Neural cell (in vitro differentiated cells): ENCODE measurements around the gene NPAS3. TPM values are rescaled to one million over a fixed set of nuclear protein-coding genes. Genes with fewer than 3 reads are reported as not detected.

ENCODE experiments used
- H2AFZ ChIP-seq: fragments of 200-600, 300-800 bp; sonication (generic), shearing (Covaris generic); 2 replicates; pipeline ENCODE4 v1.6.0; 2014; ENCODE audit warnings: low read depth, mild to moderate bottlenecking, antibody characterized with exemption, low read length, moderate library complexity
- H3F3A ChIP-seq: fragments of 200-600 bp; shearing (Covaris generic); 2 replicates; pipeline ENCODE4 v1.6.1; 2016; ENCODE audit warnings: mild to moderate bottlenecking, moderate library complexity, mixed read lengths, antibody characterized with exemption, low read length; ENCODE audit not compliant: insufficient read depth, poor library complexity, severe bottlenecking
- H3K27ac ChIP-seq: fragments of 200-600, 300-800 bp; sonication (generic), shearing (Covaris generic); 2 replicates; pipeline ENCODE4 v1.5.1; 2014; ENCODE audit warnings: mild to moderate bottlenecking, low read length, moderate library complexity
- H3K27me3 ChIP-seq: fragments of 300-800, 200-600 bp; sonication (generic), shearing (Covaris generic); 2 replicates; pipeline ENCODE4 v1.6.0; 2014; ENCODE audit warnings: mild to moderate bottlenecking, low read depth, low read length, moderate library complexity; ENCODE audit not compliant: insufficient read depth
- H3K36me3 ChIP-seq: fragments of 300-800, 200-600 bp; sonication (generic), shearing (Covaris generic); 2 replicates; pipeline ENCODE4 v1.5.1; 2014; ENCODE audit warnings: mild to moderate bottlenecking, antibody characterized with exemption, low read length, moderate library complexity; ENCODE audit not compliant: insufficient read depth
- H3K4me2 ChIP-seq: fragments of 300-800, 200-600 bp; sonication (generic), shearing (Covaris generic); 2 replicates; pipeline ENCODE4 v1.6.0; 2014; ENCODE audit warnings: mild to moderate bottlenecking, low read length
- H3K4me3 ChIP-seq: fragments of 300-800, 200-600 bp; sonication (generic), shearing (Covaris generic); 2 replicates; pipeline ENCODE4 v1.5.1; 2014; ENCODE audit warnings: mild to moderate bottlenecking, low read length, moderate library complexity
- H3K79me2 ChIP-seq: fragments of 200-600 bp; shearing (Covaris generic); replicated peaks from 2 replicates; pipeline ENCODE4 v1.6.0; 2014; ENCODE audit warnings: mild to moderate bottlenecking, low read length, moderate library complexity; ENCODE audit not compliant: insufficient read depth
- H3K9ac ChIP-seq: fragments of 300-800, 200-600 bp; sonication (generic), shearing (Covaris generic); 2 replicates; pipeline ENCODE4 v1.6.1; 2016; ENCODE audit warnings: mild to moderate bottlenecking, low read length, mixed read lengths
- H3K9me2 ChIP-seq: fragments of 200-600 bp; shearing (Covaris generic); 2 replicates; pipeline ENCODE4 v1.6.1; 2016; ENCODE audit warnings: mild to moderate bottlenecking, low read length, mixed read lengths; ENCODE audit not compliant: insufficient read depth
- H3K9me3 ChIP-seq: fragments of 200-600, 300-800 bp; sonication (generic), shearing (Covaris generic); 2 replicates; pipeline ENCODE4 v1.6.1; 2016; ENCODE audit warnings: mild to moderate bottlenecking, mixed run types, low read length, moderate library complexity, mixed read lengths
- H4K20me1 ChIP-seq: fragments of 200-600 bp; shearing (Covaris generic); 2 replicates; pipeline ENCODE4 v1.6.1; 2016; ENCODE audit warnings: mild to moderate bottlenecking, mixed run types; ENCODE audit not compliant: insufficient read depth
- EP300 ChIP-seq: fragments of 450-650 bp; conservative IDR thresholded peaks from 2 replicates; pipeline ENCODE4 v1.6.1; 2014; ENCODE audit warnings: antibody characterized with exemption, mild to moderate bottlenecking, moderate library complexity; ENCODE audit not compliant: poor library complexity, severe bottlenecking
- EZH2 ChIP-seq: fragments of 200-600, 300-800 bp; shearing (Covaris generic), sonication (generic); IDR thresholded peaks from 2 replicates; pipeline ENCODE4 v1.6.1; 2014; ENCODE audit warnings: antibody characterized with exemption, low read length, borderline replicate concordance, mild to moderate bottlenecking; ENCODE audit not compliant: insufficient read depth, poor library complexity, severe bottlenecking
- MXI1 ChIP-seq: fragments of 450-650 bp; conservative IDR thresholded peaks from 2 replicates; pipeline ENCODE4 v1.6.1; 2014; ENCODE audit warnings: antibody characterized with exemption, mild to moderate bottlenecking; ENCODE audit not compliant: poor library complexity, severe bottlenecking
- POLR2AphosphoS5 ChIP-seq: IDR thresholded peaks from 2 replicates; pipeline ENCODE4 v1.6.1; 2012
- RAD21 ChIP-seq: fragments of 450-650 bp; conservative IDR thresholded peaks from 2 replicates; pipeline ENCODE4 v1.6.1; 2014; ENCODE audit warnings: antibody characterized with exemption, mild to moderate bottlenecking, moderate library complexity
- SMC3 ChIP-seq: fragments of 450-650 bp; conservative IDR thresholded peaks from 2 replicates; pipeline ENCODE4 v1.6.1; 2014; ENCODE audit warnings: antibody characterized with exemption, mild to moderate bottlenecking, moderate library complexity; ENCODE audit not compliant: poor library complexity
- TAF1 ChIP-seq: IDR thresholded peaks from 2 replicates; pipeline ENCODE4 v1.6.1; 2012; ENCODE audit warnings: low read depth
- polyA plus RNA-seq: library from polyadenylated mRNA; depleted of rRNA; stranded (reverse); fragments of >200 nt; gene quantifications from 2 replicates; pipeline ENCODE4 v1.2.3, GENCODE V29; 2014
- TF ChIP-seq, protein P1 (sequence below): fragments of 450-650 bp; IDR thresholded peaks from 2 replicates; pipeline ENCODE4 v1.5.1; 2014; ENCODE audit warnings: antibody characterized with exemption, mild to moderate bottlenecking, moderate library complexity; ENCODE audit not compliant: poor library complexity, severe bottlenecking
- TF ChIP-seq, protein P2 (sequence below): IDR thresholded peaks from 2 replicates; pipeline ENCODE4 v1.6.1; 2012; ENCODE audit warnings: borderline replicate concordance

Gene NPAS3
- polyA plus RNA-seq, 1 donor from 2014 or later: 1.3 TPM

DNA sequence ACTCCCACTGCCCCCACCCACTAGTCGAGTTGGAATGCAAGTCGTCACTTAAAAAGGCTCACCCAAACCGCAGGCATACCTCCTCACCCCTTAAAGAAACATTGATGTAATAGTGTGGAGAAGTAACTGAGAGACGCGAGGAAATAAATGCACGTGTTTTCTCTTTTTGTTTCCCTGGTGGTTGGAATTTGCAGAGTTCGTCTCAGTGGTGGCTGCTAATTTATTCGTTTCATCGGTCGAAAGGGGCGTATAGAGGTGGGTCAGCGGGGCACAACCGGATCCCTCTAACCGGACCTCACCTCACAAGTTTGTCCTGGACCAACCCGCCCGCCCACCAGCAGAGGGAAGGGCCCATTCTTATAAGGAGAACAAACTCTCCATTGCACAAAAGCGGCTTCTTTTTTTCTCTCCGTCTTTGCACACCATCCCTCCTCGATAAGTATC lies 5.0 kb upstream of the NPAS3 start:
- Histone ChIP-seq H3K9ac (peak overlapping the region; percentile 25), H3K9me3 (no peaks in the 10 kb centered on the region), H3F3A (no peaks in the 10 kb centered on the region), H3K36me3 (no peaks in the 10 kb centered on the region), H2AFZ (peak overlapping the region; percentile 49), H3K27ac (no peak overlapping the region), H3K79me2 (peaks cover 20% of the 10 kb centered on the region), H4K20me1 (no peaks in the 10 kb centered on the region), H3K4me2 (peak overlapping the region; percentile 98), H3K4me3 (peak overlapping the region; percentile 84), H3K27me3 (peaks cover 64% of the 10 kb centered on the region), H3K9me2 (no peaks in the 10 kb centered on the region)
- TF ChIP-seq EZH2 (no peak), MXI1 (peak; percentile 49)
- TF ChIP-seq, protein P1, sequence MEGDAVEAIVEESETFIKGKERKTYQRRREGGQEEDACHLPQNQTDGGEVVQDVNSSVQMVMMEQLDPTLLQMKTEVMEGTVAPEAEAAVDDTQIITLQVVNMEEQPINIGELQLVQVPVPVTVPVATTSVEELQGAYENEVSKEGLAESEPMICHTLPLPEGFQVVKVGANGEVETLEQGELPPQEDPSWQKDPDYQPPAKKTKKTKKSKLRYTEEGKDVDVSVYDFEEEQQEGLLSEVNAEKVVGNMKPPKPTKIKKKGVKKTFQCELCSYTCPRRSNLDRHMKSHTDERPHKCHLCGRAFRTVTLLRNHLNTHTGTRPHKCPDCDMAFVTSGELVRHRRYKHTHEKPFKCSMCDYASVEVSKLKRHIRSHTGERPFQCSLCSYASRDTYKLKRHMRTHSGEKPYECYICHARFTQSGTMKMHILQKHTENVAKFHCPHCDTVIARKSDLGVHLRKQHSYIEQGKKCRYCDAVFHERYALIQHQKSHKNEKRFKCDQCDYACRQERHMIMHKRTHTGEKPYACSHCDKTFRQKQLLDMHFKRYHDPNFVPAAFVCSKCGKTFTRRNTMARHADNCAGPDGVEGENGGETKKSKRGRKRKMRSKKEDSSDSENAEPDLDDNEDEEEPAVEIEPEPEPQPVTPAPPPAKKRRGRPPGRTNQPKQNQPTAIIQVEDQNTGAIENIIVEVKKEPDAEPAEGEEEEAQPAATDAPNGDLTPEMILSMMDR: peak; percentile 23

DNA sequence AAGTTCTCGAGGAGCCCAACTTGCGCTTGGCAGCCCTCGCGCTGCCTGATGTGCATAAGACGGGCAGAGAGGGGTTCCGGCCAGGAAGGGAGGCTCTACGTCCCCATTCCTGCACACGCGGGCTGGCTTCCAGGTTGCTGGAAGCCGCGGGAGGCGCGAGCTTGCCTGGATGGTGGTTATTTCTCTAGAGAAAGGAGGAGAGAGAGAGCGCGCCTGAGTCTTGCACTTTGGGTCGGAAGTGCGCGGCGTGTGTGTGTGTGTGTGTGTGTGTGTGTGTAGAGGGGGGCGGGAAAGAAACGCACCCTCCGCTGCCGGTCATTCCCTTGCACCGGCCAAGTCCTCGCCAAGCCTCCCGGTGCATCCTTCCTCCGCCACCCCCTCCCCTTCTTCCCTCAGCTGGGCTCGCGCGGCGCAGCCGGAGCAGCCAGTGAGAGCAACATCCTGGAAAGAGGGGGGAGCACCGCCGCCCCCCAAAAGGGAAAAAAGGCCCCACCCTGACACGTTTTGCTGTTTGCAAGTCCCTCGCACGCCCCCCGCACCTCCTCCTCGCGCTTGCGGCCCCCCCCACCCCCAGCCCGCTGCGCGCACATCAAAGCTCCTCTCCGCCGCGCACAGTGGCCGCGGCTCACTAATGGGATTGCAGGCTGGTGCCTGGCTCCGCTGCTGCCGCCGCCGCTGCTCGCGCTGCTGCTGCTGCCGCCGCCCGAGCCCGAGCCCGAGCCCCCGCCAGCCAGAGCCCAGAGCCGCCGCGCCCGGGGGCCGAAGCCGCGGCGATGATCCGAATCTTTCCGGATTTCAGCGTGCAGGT lies 4.4 kb upstream of the NPAS3 start:
- H3K27ac ChIP-seq: no peak overlapping the region
- H3K4me2 ChIP-seq: peak overlapping the region; percentile 98
- H3K79me2 ChIP-seq: peaks cover 20% of the 10 kb centered on the region
- peak overlapping the region; percentile 84 for H3K4me3 ChIP-seq
- H3K9me3 ChIP-seq: no peaks in the 10 kb centered on the region
- H2AFZ ChIP-seq: peak overlapping the region; percentile 49
- TF ChIP-seq EP300 (no peak), EZH2 (no peak), SMC3 (peak; percentile 53), MXI1 (no peak), TAF1 (no peak), RAD21 (peak; percentile 40), POLR2AphosphoS5 (peak; percentile 15)
- TF ChIP-seq, protein P2, sequence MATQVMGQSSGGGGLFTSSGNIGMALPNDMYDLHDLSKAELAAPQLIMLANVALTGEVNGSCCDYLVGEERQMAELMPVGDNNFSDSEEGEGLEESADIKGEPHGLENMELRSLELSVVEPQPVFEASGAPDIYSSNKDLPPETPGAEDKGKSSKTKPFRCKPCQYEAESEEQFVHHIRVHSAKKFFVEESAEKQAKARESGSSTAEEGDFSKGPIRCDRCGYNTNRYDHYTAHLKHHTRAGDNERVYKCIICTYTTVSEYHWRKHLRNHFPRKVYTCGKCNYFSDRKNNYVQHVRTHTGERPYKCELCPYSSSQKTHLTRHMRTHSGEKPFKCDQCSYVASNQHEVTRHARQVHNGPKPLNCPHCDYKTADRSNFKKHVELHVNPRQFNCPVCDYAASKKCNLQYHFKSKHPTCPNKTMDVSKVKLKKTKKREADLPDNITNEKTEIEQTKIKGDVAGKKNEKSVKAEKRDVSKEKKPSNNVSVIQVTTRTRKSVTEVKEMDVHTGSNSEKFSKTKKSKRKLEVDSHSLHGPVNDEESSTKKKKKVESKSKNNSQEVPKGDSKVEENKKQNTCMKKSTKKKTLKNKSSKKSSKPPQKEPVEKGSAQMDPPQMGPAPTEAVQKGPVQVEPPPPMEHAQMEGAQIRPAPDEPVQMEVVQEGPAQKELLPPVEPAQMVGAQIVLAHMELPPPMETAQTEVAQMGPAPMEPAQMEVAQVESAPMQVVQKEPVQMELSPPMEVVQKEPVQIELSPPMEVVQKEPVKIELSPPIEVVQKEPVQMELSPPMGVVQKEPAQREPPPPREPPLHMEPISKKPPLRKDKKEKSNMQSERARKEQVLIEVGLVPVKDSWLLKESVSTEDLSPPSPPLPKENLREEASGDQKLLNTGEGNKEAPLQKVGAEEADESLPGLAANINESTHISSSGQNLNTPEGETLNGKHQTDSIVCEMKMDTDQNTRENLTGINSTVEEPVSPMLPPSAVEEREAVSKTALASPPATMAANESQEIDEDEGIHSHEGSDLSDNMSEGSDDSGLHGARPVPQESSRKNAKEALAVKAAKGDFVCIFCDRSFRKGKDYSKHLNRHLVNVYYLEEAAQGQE: no peak
- TF ChIP-seq, protein P1: peak; percentile 14
- no peaks in the 10 kb centered on the region for H3K36me3 ChIP-seq
- peak overlapping the region; percentile 25 for H3K9ac ChIP-seq
- H4K20me1 ChIP-seq: no peaks in the 10 kb centered on the region
- peaks cover 64% of the 10 kb centered on the region for H3K27me3 ChIP-seq
- no peaks in the 10 kb centered on the region for H3F3A ChIP-seq
- no peaks in the 10 kb centered on the region for H3K9me2 ChIP-seq
